H9 (cell line): ENCODE data around the gene SP6. TPM values are rescaled to one million over a fixed set of nuclear protein-coding genes. Genes with fewer than 3 reads are reported as not detected.

ENCODE experiments used
- DNase-seq: peaks from one replicate; pipeline ENCODE4 v3.0.0-alpha.2; 2017
- H2AFZ ChIP-seq: one replicate; pipeline ENCODE4 v1.6.1; 2013; ENCODE audit warnings: mild to moderate bottlenecking, low read length, control low read depth, moderate library complexity
- H2AK5ac ChIP-seq: 2 replicates; pipeline ENCODE4 v1.6.1; 2013; ENCODE audit warnings: low read length, control low read depth, mixed read lengths; ENCODE audit not compliant: insufficient read length
- H2BK120ac ChIP-seq: one replicate; pipeline ENCODE4 v1.6.1; 2013; ENCODE audit warnings: low read depth, mild to moderate bottlenecking, low read length, control low read depth, inconsistent platforms; ENCODE audit not compliant: poor library complexity, severe bottlenecking
- H2BK12ac ChIP-seq: 2 replicates; pipeline ENCODE4 v1.6.1; 2013; ENCODE audit warnings: low read length, control low read depth, mixed read lengths, low read depth; ENCODE audit not compliant: insufficient read length
- H2BK15ac ChIP-seq: 2 replicates; pipeline ENCODE4 v1.6.1; 2013; ENCODE audit warnings: low read depth, low read length, control low read depth
- H2BK20ac ChIP-seq: one replicate; pipeline ENCODE4 v1.6.1; 2013; ENCODE audit warnings: low read depth, mild to moderate bottlenecking, low read length, control low read depth, inconsistent platforms; ENCODE audit not compliant: poor library complexity, severe bottlenecking
- H2BK5ac ChIP-seq: 2 replicates; pipeline ENCODE4 v1.6.1; 2013; ENCODE audit warnings: low read length, control low read depth, mixed read lengths; ENCODE audit not compliant: insufficient read length
- H3K14ac ChIP-seq: 2 replicates; pipeline ENCODE4 v1.6.1; 2013; ENCODE audit warnings: low read length, control low read depth; ENCODE audit not compliant: insufficient read depth
- H3K18ac ChIP-seq: 2 replicates; pipeline ENCODE4 v1.6.1; 2013; ENCODE audit warnings: low read depth, mild to moderate bottlenecking, mixed read lengths, low read length, control low read depth; ENCODE audit not compliant: insufficient read length
- H3K23ac ChIP-seq: 2 replicates; pipeline ENCODE4 v1.6.1; 2013; ENCODE audit warnings: low read length, control low read depth, mixed read lengths, low read depth; ENCODE audit not compliant: insufficient read length
- H3K23me2 ChIP-seq: 2 replicates; pipeline ENCODE4 v1.6.1; 2013; ENCODE audit warnings: low read depth, mild to moderate bottlenecking, mixed read lengths, low read length, control low read depth; ENCODE audit not compliant: insufficient read length, poor library complexity, severe bottlenecking
- H3K27ac ChIP-seq: 2 replicates; pipeline ENCODE4 v1.5.1; 2013; ENCODE audit warnings: low read length, control low read depth, mixed read lengths, low read depth; ENCODE audit not compliant: insufficient read length
- H3K27me3 ChIP-seq: 2 replicates; pipeline ENCODE4 v1.6.1; 2013; ENCODE audit warnings: low read length, control low read depth, inconsistent platforms; ENCODE audit not compliant: insufficient read depth
- H3K4ac ChIP-seq: 2 replicates; pipeline ENCODE4 v1.6.1; 2013; ENCODE audit warnings: low read depth, mild to moderate bottlenecking, control low read depth, inconsistent platforms, low read length, moderate library complexity
- H3K4me1 ChIP-seq: 2 replicates; pipeline ENCODE4 v1.6.1; 2013; ENCODE audit warnings: low read length, control low read depth, inconsistent platforms; ENCODE audit not compliant: insufficient read depth
- H3K4me2 ChIP-seq: 2 replicates; pipeline ENCODE4 v1.6.1; 2013; ENCODE audit warnings: low read length, control low read depth, mixed read lengths; ENCODE audit not compliant: insufficient read length, insufficient read depth
- H3K56ac ChIP-seq: 2 replicates; pipeline ENCODE4 v1.6.1; 2013; ENCODE audit warnings: low read depth, mild to moderate bottlenecking, mixed read lengths, low read length, control low read depth; ENCODE audit not compliant: insufficient read length
- H3K79me1 ChIP-seq: 2 replicates; pipeline ENCODE4 v1.6.1; 2013; ENCODE audit warnings: low read depth, mild to moderate bottlenecking, moderate library complexity, low read length, control low read depth, inconsistent platforms; ENCODE audit not compliant: insufficient read depth, poor library complexity, severe bottlenecking
- H3K79me2 ChIP-seq: 2 replicates; pipeline ENCODE4 v1.6.1; 2013; ENCODE audit warnings: low read length, control low read depth, inconsistent platforms; ENCODE audit not compliant: insufficient read depth
- H3K9ac ChIP-seq: 2 replicates; pipeline ENCODE4 v1.6.1; 2013; ENCODE audit warnings: low read length, control low read depth, mixed read lengths; ENCODE audit not compliant: insufficient read length; ENCODE audit errors: extremely low read depth
- H3K9me3 ChIP-seq: one replicate; pipeline ENCODE4 v1.6.1; 2013; ENCODE audit warnings: low read depth, low read length, inconsistent platforms; ENCODE audit not compliant: control insufficient read depth
- H3T11ph ChIP-seq: one replicate; pipeline ENCODE4 v1.6.1; 2013; ENCODE audit warnings: mild to moderate bottlenecking, low read length, control low read depth, inconsistent platforms
- H4K20me1 ChIP-seq: one replicate; pipeline ENCODE4 v1.6.1; 2013; ENCODE audit not compliant: control insufficient read depth, insufficient read length, insufficient read depth
- H4K5ac ChIP-seq: 2 replicates; pipeline ENCODE4 v1.6.1; 2013; ENCODE audit warnings: low read depth, mild to moderate bottlenecking, mixed read lengths, low read length, control low read depth; ENCODE audit not compliant: insufficient read length
- H4K8ac ChIP-seq: replicated peaks from 2 replicates; pipeline ENCODE4 v1.6.1; 2013; ENCODE audit warnings: low read length, control low read depth, mixed read lengths, low read depth; ENCODE audit not compliant: insufficient read length
- H4K91ac ChIP-seq: 2 replicates; pipeline ENCODE4 v1.6.1; 2013; ENCODE audit warnings: low read depth, mild to moderate bottlenecking, moderate library complexity, mixed read lengths, low read length, control low read depth; ENCODE audit not compliant: insufficient read length
- H3K27ac Mint-ChIP-seq, 3 experiments: 2 replicates in 2 of 3; 3 replicates in 1 of 3; pipeline ENCODE4 v1.8.0; 2020 to 2021; ENCODE audit warnings: mixed read lengths in 3 of 3, mild to moderate bottlenecking in 1 of 3, moderate library complexity in 1 of 3
- H3K27me3 Mint-ChIP-seq: 2 replicates; pipeline ENCODE4 v1.8.0; 2021; ENCODE audit warnings: low read depth, mild to moderate bottlenecking, moderate library complexity, mixed read lengths
- H3K36me3 Mint-ChIP-seq, 3 experiments: 2 replicates in 2 of 3; 3 replicates in 1 of 3; pipeline ENCODE4 v1.8.0; 2020 to 2021; ENCODE audit warnings: low read depth in 3 of 3, mixed read lengths in 3 of 3; ENCODE audit not compliant: insufficient read depth in 1 of 3
- H3K4me1 Mint-ChIP-seq, 2 experiments: 2 replicates each; pipeline ENCODE4 v1.8.0; 2020; ENCODE audit warnings: mixed read lengths in 2 of 2
- H3K4me3 Mint-ChIP-seq, 2 experiments: 2 replicates in 1 of 2; 3 replicates in 1 of 2; pipeline ENCODE4 v1.8.0; 2020 to 2021; ENCODE audit warnings: mild to moderate bottlenecking in 2 of 2, mixed read lengths in 2 of 2, moderate library complexity in 1 of 2
- H3K9me3 Mint-ChIP-seq, 2 experiments: 2 replicates in 1 of 2; 3 replicates in 1 of 2; pipeline ENCODE4 v1.8.0; 2020; ENCODE audit warnings: mild to moderate bottlenecking in 2 of 2, mixed read lengths in 2 of 2, moderate library complexity in 1 of 2
- WGBS: extraction: QIAGEN DNeasy Blood & Tissue Kit; methylation state at CpG from one replicate; pipeline ENCODE4 v1.1.7; 2013; ENCODE audit warnings: missing lambda C conversion rate, low lambda C conversion rate, mixed read lengths; ENCODE audit not compliant: insufficient read length; ENCODE audit errors: extremely low coverage; 5-methylcytosine and 5-hydroxymethylcytosine counted together
- total RNA-seq: library from RNA; stranded (reverse); gene quantifications from 2 replicates; pipeline ENCODE4 v1.2.1, GENCODE V29; 2021
- TF ChIP-seq, protein P1 (sequence below): fragments of 200-600 bp; sonication (generic); conservative IDR thresholded peaks from 3 replicates; pipeline ENCODE4 v1.8.0; 2021; ENCODE audit warnings: antibody characterized with exemption, mild to moderate bottlenecking

SP6 gene
- total RNA-seq, 1 experiment from 2014 or later = 0.90 TPM

DNA sequence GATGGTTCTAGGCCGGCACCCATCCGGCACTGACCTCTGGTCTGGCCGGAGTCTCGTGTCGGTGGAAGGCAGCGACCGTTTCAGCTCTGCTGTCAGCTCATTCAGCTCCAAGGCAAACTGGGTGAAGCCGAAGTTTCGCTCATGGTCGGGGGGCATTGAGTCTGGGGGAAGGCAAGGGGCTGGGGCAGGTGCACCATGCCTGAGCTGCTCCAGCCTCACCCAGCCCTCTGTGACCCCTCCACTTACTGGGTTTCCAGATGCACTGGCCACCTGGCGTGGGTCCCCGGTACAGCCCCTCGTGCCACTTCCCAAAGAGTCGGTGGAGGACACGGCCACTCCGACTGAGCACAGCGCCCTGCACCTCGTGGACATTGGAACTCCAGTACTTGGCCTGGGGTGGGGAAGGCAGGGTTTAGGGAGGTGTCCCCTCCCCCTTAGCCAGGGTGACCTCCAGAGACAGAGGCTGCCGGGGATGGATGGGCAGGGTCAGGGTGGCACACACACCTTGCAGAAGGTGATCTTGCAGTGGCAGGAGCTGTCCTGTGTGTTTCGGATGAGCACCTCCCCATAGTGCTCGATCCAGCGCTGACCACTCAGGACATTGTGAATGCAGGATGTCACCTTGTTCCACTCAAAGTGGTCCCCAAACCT lies 42.0 kb downstream of the SP6 start:
- DNase-seq = peak; percentile 27
- H3K56ac ChIP-seq = no peak overlapping the region
- no peak overlapping the region for H2BK20ac ChIP-seq
- Mint-ChIP-seq H3K27ac (no peak overlapping the region), H3K4me1 (peaks cover 6 to 7% of the 10 kb centered on the region in 2 experiments; a peak in 3 of 4 replicates), H3K9me3 (no peaks in the 10 kb centered on the region; a peak in 1 of 5 replicates), H3K27me3 (no peaks in the 10 kb centered on the region; the same call in 1 of the 2 replicates), H3K4me3 (no peak overlapping the region), H3K36me3 (peaks cover 0 to 17% (median 4%) of the 10 kb centered on the region in 3 experiments; a peak in 6 of 7 replicates)
- H4K20me1 ChIP-seq = no peaks in the 10 kb centered on the region
- H3K23me2 ChIP-seq = no peaks in the 10 kb centered on the region
- H2BK120ac ChIP-seq = no peak overlapping the region
- H3K27me3 ChIP-seq = no peaks in the 10 kb centered on the region; the same call in 1 of the 2 replicates
- H3K18ac ChIP-seq = no peak overlapping the region
- no peak overlapping the region for H2BK5ac ChIP-seq
- no peak overlapping the region for H3K4me2 ChIP-seq
- H3K27ac ChIP-seq = no peak overlapping the region
- H2AK5ac ChIP-seq = no peak overlapping the region
- H3K79me1 ChIP-seq = no peaks in the 10 kb centered on the region
- no CpG with 5 or more reads among the region's 22 CpGs for WGBS
- H4K5ac ChIP-seq = no peak overlapping the region
- H3K79me2 ChIP-seq = no peaks in the 10 kb centered on the region
- H3K4ac ChIP-seq = no peak overlapping the region
- no peak overlapping the region for H3K9ac ChIP-seq
- no peaks in the 10 kb centered on the region for H3K4me1 ChIP-seq
- TF ChIP-seq, protein P1, sequence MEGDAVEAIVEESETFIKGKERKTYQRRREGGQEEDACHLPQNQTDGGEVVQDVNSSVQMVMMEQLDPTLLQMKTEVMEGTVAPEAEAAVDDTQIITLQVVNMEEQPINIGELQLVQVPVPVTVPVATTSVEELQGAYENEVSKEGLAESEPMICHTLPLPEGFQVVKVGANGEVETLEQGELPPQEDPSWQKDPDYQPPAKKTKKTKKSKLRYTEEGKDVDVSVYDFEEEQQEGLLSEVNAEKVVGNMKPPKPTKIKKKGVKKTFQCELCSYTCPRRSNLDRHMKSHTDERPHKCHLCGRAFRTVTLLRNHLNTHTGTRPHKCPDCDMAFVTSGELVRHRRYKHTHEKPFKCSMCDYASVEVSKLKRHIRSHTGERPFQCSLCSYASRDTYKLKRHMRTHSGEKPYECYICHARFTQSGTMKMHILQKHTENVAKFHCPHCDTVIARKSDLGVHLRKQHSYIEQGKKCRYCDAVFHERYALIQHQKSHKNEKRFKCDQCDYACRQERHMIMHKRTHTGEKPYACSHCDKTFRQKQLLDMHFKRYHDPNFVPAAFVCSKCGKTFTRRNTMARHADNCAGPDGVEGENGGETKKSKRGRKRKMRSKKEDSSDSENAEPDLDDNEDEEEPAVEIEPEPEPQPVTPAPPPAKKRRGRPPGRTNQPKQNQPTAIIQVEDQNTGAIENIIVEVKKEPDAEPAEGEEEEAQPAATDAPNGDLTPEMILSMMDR = no peak
- no peak overlapping the region for H2AFZ ChIP-seq
- no peak overlapping the region for H4K8ac ChIP-seq
- H3K14ac ChIP-seq = no peak overlapping the region
- H2BK15ac ChIP-seq = no peak overlapping the region
- H4K91ac ChIP-seq = no peak overlapping the region
- H3K9me3 ChIP-seq = no peaks in the 10 kb centered on the region
- no peak overlapping the region for H3T11ph ChIP-seq
- no peak overlapping the region for H2BK12ac ChIP-seq
- no peak overlapping the region for H3K23ac ChIP-seq
